ENCODE results near the gene LGALS3BP. TPM values are rescaled to one million over a fixed set of nuclear protein-coding genes. Genes with fewer than 3 reads are reported as not detected.

Gene LGALS3BP
- total RNA-seq, 4 donors from 2014 or later: 193 to 443 (median 390) TPM

- Histone ChIP-seq H3K4me3 (replicated peaks in 1 of 3) (no peak overlapping the region), H3K27ac (no peak overlapping the region), H3K9me3 (no peaks in the 10 kb centered on the region), H3K4me1 (no peaks in the 10 kb centered on the region), H3K36me3 (peaks cover 23 to 25% of the 10 kb centered on the region in 2 donors), H3K27me3 (no peaks in the 10 kb centered on the region)
- intact Hi-C loops (cut with DNase I): no loop called here
- no peak for TF ChIP-seq POLR2A (IDR thresholded peaks at IDR 0.05)
- TF ChIP-seq, protein P1, sequence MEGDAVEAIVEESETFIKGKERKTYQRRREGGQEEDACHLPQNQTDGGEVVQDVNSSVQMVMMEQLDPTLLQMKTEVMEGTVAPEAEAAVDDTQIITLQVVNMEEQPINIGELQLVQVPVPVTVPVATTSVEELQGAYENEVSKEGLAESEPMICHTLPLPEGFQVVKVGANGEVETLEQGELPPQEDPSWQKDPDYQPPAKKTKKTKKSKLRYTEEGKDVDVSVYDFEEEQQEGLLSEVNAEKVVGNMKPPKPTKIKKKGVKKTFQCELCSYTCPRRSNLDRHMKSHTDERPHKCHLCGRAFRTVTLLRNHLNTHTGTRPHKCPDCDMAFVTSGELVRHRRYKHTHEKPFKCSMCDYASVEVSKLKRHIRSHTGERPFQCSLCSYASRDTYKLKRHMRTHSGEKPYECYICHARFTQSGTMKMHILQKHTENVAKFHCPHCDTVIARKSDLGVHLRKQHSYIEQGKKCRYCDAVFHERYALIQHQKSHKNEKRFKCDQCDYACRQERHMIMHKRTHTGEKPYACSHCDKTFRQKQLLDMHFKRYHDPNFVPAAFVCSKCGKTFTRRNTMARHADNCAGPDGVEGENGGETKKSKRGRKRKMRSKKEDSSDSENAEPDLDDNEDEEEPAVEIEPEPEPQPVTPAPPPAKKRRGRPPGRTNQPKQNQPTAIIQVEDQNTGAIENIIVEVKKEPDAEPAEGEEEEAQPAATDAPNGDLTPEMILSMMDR (IDR thresholded peaks at IDR 0.05): no peak
- 81 to 83% methylated on average over 6 of the region's 6 CpGs for WGBS, 2 donors
- DNase-seq: no peak
Measured at GRCh38 chr17:78997881-78998280, 18.2 kb upstream of the LGALS3BP start.

GRCh38 chr17:78997231-78997741 lies 17.6 kb upstream of the LGALS3BP start:
- no peak for DNase-seq
- H3K27ac ChIP-seq: no peak overlapping the region
- TF ChIP-seq POLR2A (IDR thresholded peaks at IDR 0.05): no peak
- TF ChIP-seq, protein P1 (IDR thresholded peaks at IDR 0.05): no peak
- no peaks in the 10 kb centered on the region for H3K27me3 ChIP-seq
- H3K4me1 ChIP-seq: no peaks in the 10 kb centered on the region
- peaks cover 23 to 25% of the 10 kb centered on the region in 2 donors for H3K36me3 ChIP-seq
- WGBS, 2 donors: 93 to 97% methylated on average over 22 to 25 of the region's 27 CpGs
- intact Hi-C loops (cut with DNase I): no loop called here
- H3K4me3 ChIP-seq (replicated peaks in 1 of 3): no peak overlapping the region
- H3K9me3 ChIP-seq: no peaks in the 10 kb centered on the region

GRCh38 chr17:78996781-78997201 lies 17.1 kb upstream of the LGALS3BP start:
- TF ChIP-seq, protein P1 (IDR thresholded peaks at IDR 0.05): no peak
- TF ChIP-seq POLR2A (IDR thresholded peaks at IDR 0.05): no peak
- Histone ChIP-seq H3K36me3 (peaks cover 25 to 27% of the 10 kb centered on the region in 2 donors), H3K9me3 (no peaks in the 10 kb centered on the region), H3K4me1 (no peaks in the 10 kb centered on the region), H3K27me3 (no peaks in the 10 kb centered on the region), H3K4me3 (replicated peaks in 1 of 3) (no peak overlapping the region), H3K27ac (no peak overlapping the region)
- 86 to 92% methylated on average over 16 of the region's 16 CpGs for WGBS, 2 donors
- no peak for DNase-seq
- intact Hi-C loops (cut with DNase I): no loop called here

DNA sequence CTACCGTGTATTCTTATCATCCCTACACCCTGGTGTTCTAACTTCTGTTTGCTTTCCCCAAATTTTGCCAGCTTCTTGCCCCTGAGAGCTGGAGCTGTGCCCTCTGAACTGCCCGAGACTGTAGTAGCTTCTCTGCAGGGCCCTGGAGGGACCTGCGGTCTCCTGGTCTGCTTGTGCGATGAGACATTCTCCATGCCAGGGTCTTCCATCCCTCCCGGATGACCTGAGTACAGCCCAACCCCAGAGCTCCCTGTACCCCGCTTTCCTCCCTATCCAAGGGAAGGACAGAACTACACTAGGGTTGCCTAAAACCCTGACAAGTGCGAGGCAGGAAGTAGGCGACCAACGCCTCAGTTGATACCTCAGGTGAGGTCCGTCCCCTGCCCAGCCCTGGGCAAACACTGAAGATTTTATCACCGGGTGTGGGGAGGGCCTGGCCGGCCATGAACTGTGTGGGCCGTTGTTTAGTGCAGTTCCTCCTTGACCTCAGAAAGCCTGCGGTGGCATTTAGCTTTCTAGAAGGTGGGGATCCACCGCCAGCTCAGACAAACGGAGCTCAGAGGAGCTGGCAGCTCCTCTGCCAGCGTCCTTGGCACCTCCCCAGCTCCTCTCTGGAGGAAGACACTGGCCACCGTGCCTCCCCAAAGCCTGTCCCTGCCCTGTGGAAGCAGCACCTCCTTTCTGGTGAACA lies 16.2 kb upstream of the LGALS3BP start:
- no peaks in the 10 kb centered on the region for H3K27me3 ChIP-seq
- intact Hi-C loops (cut with DNase I): no loop called here
- peaks cover 26 to 34% of the 10 kb centered on the region in 2 donors for H3K36me3 ChIP-seq
- no peaks in the 10 kb centered on the region for H3K9me3 ChIP-seq
- TF ChIP-seq, protein P1 (IDR thresholded peaks at IDR 0.05): no peak
- TF ChIP-seq POLR2A (IDR thresholded peaks at IDR 0.05): no peak
- 84 to 85% methylated on average over 16 to 18 of the region's 18 CpGs for WGBS, 2 donors
- H3K27ac ChIP-seq: no peak overlapping the region
- DNase-seq: no peak
- no peaks in the 10 kb centered on the region for H3K4me1 ChIP-seq
- no peak overlapping the region for H3K4me3 ChIP-seq (replicated peaks in 1 of 3)

- no peak for DNase-seq
- H3K4me3 ChIP-seq (replicated peaks in 1 of 3): no peak overlapping the region
- no peak overlapping the region for H3K27ac ChIP-seq
- H3K27me3 ChIP-seq: no peaks in the 10 kb centered on the region
- TF ChIP-seq, protein P1 (IDR thresholded peaks at IDR 0.05): no peak
- TF ChIP-seq POLR2A (IDR thresholded peaks at IDR 0.05): no peak
- 97% methylated on average over 34 of the region's 34 CpGs for WGBS, 2 donors
- H3K36me3 ChIP-seq: peaks cover 34 to 40% of the 10 kb centered on the region in 2 donors
- intact Hi-C loops (cut with DNase I): no loop called here
- H3K4me1 ChIP-seq: no peaks in the 10 kb centered on the region
- no peaks in the 10 kb centered on the region for H3K9me3 ChIP-seq
Measured at GRCh38 chr17:78995022-78995760, 15.5 kb upstream of the LGALS3BP start.
